AG04450 (cell line): Measurements from ENCODE around the gene PTAR1. TPM values are rescaled to one million over a fixed set of nuclear protein-coding genes. Genes with fewer than 3 reads are reported as not detected.
A peak's percentile ranks its signal among the peaks of the same experiment; 100 is the strongest.

Experiments used
- CTCF ChIA-PET: fragments of 300-600, 350-600 bp; formaldehyde crosslinking; extraction: SDS; loops from one replicate; lab custom pipeline; 2022; ENCODE audit warnings: antibody characterized with exemption, inconsistent platforms; lab: Charles Lee
- POLR2A ChIA-PET: fragments of 350-600 bp; formaldehyde crosslinking; extraction: SDS; loops from one replicate; lab custom pipeline; 2021; ENCODE audit warnings: antibody characterized with exemption, inconsistent platforms; lab: Yijun Ruan, JAX
- DNase-seq: peaks from one replicate; pipeline ENCODE4 v3.0.0-alpha.2; 2011; ENCODE audit warnings: low read depth, low spot score
- H3K27ac ChIP-seq: one replicate; pipeline ENCODE4 v1.5.1; 2012; ENCODE audit warnings: low read depth, low read length, control low read depth
- H3K27me3 ChIP-seq: one replicate; pipeline ENCODE4 v1.6.0; 2012; ENCODE audit warnings: low read length; ENCODE audit not compliant: control insufficient read depth, insufficient read depth
- H3K4me3 ChIP-seq: 2 replicates; pipeline ENCODE4 v1.5.1; 2011; ENCODE audit warnings: mild to moderate bottlenecking, low read depth, low read length, control low read depth
- H3K9me3 ChIP-seq: 2 replicates; pipeline ENCODE4 v1.5.1; 2012; ENCODE audit warnings: low read length; ENCODE audit not compliant: control insufficient read depth, insufficient read depth
- polyA minus RNA-seq: library from RNA; depleted of rRNA, polyadenylated mRNA; stranded (reverse); fragments of >200 nt; gene quantifications from 2 replicates; pipeline ENCODE4 v1.2.3, GENCODE V29; 2011; rRNA and poly(A)+ RNA removed
- polyA plus RNA-seq: library from polyadenylated mRNA; depleted of rRNA; stranded (reverse); fragments of >200 nt; gene quantifications from 2 replicates; pipeline ENCODE4 v1.2.3, GENCODE V29; 2011; rRNA removed
- TF ChIP-seq, protein P1 (sequence below): IDR thresholded peaks from 2 replicates; pipeline ENCODE4 v1.5.1; 2011; ENCODE audit warnings: low read depth, low read length, control low read depth, inconsistent platforms

PTAR1 gene, protein sequence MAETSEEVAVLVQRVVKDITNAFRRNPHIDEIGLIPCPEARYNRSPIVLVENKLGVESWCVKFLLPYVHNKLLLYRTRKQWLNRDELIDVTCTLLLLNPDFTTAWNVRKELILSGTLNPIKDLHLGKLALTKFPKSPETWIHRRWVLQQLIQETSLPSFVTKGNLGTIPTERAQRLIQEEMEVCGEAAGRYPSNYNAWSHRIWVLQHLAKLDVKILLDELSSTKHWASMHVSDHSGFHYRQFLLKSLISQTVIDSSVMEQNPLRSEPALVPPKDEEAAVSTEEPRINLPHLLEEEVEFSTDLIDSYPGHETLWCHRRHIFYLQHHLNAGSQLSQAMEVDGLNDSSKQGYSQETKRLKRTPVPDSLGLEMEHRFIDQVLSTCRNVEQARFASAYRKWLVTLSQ
- polyA plus RNA-seq: 20.2 and 23.9 TPM in 2 replicates
- 42.0 and 64.9 TPM in 2 replicates for polyA minus RNA-seq

DNA sequence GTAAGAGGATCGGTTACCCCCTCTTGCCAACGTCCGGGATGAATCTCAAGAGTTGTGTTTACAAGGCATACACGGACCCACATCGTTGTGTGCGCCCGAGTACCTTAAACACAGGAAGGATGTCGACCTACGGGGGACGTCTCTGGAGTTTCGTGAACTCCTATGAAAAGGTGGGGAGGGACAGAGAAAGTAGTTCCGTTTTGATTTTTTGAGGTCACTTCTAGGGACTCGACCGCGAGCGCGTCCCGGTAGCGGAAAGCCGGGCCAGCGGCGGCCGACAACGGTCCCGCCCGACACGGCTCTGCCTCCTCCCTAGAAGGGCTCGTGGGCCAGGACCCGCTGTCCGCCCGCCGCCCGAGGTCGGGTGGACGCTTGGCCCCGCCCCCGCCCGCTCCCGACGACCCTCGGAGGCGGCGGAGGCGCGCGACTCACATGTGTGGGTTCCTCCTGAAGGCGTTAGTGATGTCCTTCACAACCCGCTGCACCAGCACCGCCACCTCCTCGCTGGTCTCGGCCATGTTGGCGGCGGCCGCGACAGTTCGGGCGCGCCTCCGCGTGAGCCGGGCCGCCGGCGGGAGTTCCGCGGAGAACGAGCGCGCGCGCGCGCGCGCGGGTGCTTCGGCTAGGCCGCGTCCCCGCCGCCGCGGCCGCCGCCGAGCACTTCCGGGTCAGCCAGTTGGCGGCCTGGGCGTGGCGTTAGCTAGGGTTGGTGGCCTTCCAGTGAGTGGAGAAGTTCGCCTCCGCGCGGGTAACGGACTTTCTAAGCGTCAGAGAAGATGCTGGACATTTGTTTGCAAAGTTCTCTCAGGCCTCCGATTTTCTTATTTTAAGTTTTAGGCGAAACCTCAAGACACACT lies at the start of gene PTAR1:
TSS of gene PTAR1 (minus strand) at position 591 of the 857 bp plus-strand sequence. CDS start at position 518, 73 bp downstream.
- peak; percentile 67 for DNase-seq
- Histone ChIP-seq H3K4me3 (peak within 1 kb of the TSS; percentile 82), H3K9me3 (no peaks in the 10 kb centered on the region), H3K27ac (peak within 1 kb of the TSS; percentile 88), H3K27me3 (no peaks in the 10 kb centered on the region)
- ChIA-PET CTCF (interaction anchor here (1.0 to 1.9 kb wide), 3 partner anchors 13 to 337 kb away, joined by 4 to 10 read pairs (median 4); no protein-coding TSS in a partner anchor), POLR2A (interaction anchor here (0.8 to 1.3 kb wide), 2 partner anchors 87 to 497 kb away, joined by 4 to 13 read pairs; partner anchors contain the start of gene APBA1)
- TF ChIP-seq, protein P1, sequence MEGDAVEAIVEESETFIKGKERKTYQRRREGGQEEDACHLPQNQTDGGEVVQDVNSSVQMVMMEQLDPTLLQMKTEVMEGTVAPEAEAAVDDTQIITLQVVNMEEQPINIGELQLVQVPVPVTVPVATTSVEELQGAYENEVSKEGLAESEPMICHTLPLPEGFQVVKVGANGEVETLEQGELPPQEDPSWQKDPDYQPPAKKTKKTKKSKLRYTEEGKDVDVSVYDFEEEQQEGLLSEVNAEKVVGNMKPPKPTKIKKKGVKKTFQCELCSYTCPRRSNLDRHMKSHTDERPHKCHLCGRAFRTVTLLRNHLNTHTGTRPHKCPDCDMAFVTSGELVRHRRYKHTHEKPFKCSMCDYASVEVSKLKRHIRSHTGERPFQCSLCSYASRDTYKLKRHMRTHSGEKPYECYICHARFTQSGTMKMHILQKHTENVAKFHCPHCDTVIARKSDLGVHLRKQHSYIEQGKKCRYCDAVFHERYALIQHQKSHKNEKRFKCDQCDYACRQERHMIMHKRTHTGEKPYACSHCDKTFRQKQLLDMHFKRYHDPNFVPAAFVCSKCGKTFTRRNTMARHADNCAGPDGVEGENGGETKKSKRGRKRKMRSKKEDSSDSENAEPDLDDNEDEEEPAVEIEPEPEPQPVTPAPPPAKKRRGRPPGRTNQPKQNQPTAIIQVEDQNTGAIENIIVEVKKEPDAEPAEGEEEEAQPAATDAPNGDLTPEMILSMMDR: no peak

DNA sequence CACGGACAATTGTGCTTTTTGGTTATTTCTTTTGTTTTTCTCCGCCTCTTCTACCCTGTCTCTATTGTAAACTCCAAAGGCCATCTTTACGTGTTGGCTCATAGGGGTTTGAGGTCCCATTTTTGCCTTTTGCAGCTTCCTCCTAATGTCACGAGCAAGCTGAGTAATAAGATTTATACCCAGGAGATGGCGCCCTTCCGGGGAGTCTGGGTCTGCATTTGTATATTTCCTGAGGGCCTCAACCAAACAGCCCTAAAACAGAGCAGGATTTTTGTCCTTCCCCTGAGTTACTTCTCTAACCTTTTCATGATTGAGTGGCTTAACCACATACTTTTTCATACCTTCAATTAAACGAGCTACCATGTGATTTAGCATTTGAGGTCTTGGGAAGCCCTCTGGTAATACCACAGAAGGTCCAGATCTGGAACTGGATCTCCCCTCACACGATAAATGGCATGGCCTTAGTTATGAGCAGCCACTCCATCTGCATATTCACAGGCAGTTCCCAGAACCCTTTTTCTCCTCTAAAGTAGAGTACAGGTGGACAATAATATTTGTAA lies 49.6 kb upstream of the PTAR1 start:
- no peak for DNase-seq
- POLR2A ChIA-PET: no interaction called here

DNA sequence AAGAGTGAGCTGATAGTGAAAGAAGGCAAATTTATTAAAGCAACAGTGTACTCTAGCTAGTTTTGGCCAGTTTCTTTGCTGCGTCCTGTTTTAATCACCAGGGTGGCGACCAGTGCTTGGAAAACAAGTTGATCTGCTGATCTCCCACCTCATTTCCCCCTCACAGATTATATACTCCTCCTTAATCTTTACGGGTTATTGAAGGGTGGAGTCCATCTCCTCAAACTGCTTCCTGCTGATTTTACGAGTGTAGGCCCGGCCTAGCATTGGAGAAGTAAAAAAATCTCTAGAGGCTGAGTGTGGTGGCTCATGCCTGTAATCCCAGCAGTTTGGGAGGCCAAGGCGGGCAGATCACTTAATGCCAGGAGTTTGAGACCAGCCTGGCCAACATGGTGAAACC lies 46.8 kb upstream of the PTAR1 start:
- H3K27ac ChIP-seq: no peak overlapping the region
- no peaks in the 10 kb centered on the region for H3K27me3 ChIP-seq
- H3K4me3 ChIP-seq: no peak overlapping the region
- CTCF ChIA-PET: interaction anchor here (1.1 kb wide), 1 partner anchor 133 kb away, joined by 3 read pairs; no protein-coding TSS in a partner anchor
- no peaks in the 10 kb centered on the region for H3K9me3 ChIP-seq
- POLR2A ChIA-PET: no interaction called here
- DNase-seq: no peak
- TF ChIP-seq, protein P1: no peak

More for the DNA sequence above, 49.6 kb upstream of the PTAR1 start:
- Histone ChIP-seq H3K4me3 (no peak overlapping the region), H3K27me3 (peaks cover 4% of the 10 kb centered on the region), H3K9me3 (no peaks in the 10 kb centered on the region), H3K27ac (no peak overlapping the region)
- TF ChIP-seq, protein P1: peak; percentile 40
- CTCF ChIA-PET: interaction anchor here (0.6 to 2.9 kb wide), 11 partner anchors 9 to 147 kb away, joined by 3 to 23 read pairs (median 3); no protein-coding TSS in a partner anchor

DNA sequence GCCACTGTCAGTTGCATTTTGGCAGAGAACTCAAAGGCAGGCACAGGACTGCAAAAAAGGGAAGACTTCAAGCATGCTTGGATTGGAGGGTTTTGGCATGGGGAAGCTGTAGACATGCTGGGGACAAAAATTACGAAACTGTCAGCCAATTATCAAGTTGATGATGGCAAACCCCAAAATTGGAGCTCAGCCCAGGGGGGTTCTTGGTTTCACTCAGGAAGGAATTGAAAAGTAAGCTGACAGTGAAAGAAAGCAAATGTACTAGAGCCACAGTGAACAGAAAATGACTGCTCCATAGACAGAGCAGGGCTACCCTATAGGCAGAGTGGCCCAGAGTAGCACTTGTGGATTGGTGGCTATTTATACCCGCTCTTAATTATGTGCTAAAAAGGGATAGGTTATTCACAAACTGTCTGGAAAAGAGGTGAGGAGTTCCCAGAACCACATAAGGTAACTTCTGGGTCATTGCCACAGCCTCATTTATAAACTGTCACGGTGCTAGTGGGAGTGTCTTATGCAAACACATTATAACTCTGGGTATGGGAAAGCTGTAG lies 46.2 kb upstream of the PTAR1 start:
- ChIA-PET POLR2A (no interaction called here), CTCF (interaction anchor here (1.1 kb wide), 1 partner anchor 133 kb away, joined by 3 read pairs; no protein-coding TSS in a partner anchor)
- TF ChIP-seq, protein P1: no peak
- Histone ChIP-seq H3K27ac (no peak overlapping the region), H3K27me3 (no peaks in the 10 kb centered on the region), H3K4me3 (no peak overlapping the region), H3K9me3 (no peaks in the 10 kb centered on the region)
- DNase-seq: no peak
